Peyer's patch (tissue), 4 donors: ENCODE data around the gene DNAH2. TPM values are rescaled to one million over a fixed set of nuclear protein-coding genes. Genes with fewer than 3 reads are reported as not detected.

ENCODE experiments used
- DNase-seq, 3 donors: peaks; one replicate each; pipeline ENCODE4 v3.0.0-alpha.2; 2017 to 2019
- H3K27ac ChIP-seq, 4 donors: fragments of 200-600 bp; sonication (generic); one replicate each; pipeline ENCODE4 v1.5.1; 2016 to 2019
- H3K27me3 ChIP-seq, 2 donors: fragments of 200-600 bp; sonication (generic); one replicate each; pipeline ENCODE4 v1.5.1; 2019
- H3K36me3 ChIP-seq, 3 donors: fragments of 200-600 bp; sonication (generic); one replicate each; pipeline ENCODE4 v1.5.1; 2016 to 2019
- H3K4me1 ChIP-seq, 4 donors: fragments of 200-600 bp; sonication (generic); one replicate each; pipeline ENCODE4 v1.5.1; 2016 to 2019
- H3K4me3 ChIP-seq, 4 donors: fragments of 200-600 bp; sonication (generic); 1 replicate in 3 of 4; 2 replicates in 1 of 4; pipeline ENCODE4 v1.5.1; 2016 to 2019; ENCODE audit warnings: mild to moderate bottlenecking in 1 of 4
- H3K9me3 ChIP-seq, 4 donors: fragments of 200-600 bp; sonication (generic); one replicate each; pipeline ENCODE4 v1.5.1; 2016 to 2019; ENCODE audit warnings: mild to moderate bottlenecking in 1 of 4
- CTCF ChIP-seq, 6 experiments: fragments of 450-650 bp in 4 of 6; fragments of 200-600 bp in 2 of 6; sonication (generic) in 1 of 6; IDR thresholded peaks; one replicate each; pipeline ENCODE4 v1.5.1; 2017 to 2019; ENCODE audit warnings: antibody characterized with exemption in 6 of 6, mild to moderate bottlenecking in 3 of 6, moderate library complexity in 1 of 6
- POLR2A ChIP-seq, 2 donors: fragments of 450-650 bp; IDR thresholded peaks; one replicate each; pipeline ENCODE4 v1.5.1; 2017; ENCODE audit warnings: antibody characterized with exemption in 2 of 2, mild to moderate bottlenecking in 2 of 2, moderate library complexity in 2 of 2
- total RNA-seq, 4 donors: library from RNA; depleted of rRNA; stranded (reverse); fragments of >200 nt; gene quantifications; one replicate each; pipeline ENCODE4 v1.1.0, GENCODE V29; 2016

Gene DNAH2
- total RNA-seq, 4 donors from 2014 or later: 0.18 to 0.83 TPM; not detected in 2

GRCh38 chr17:7851438-7852261 lies 134.1 kb downstream of the DNAH2 start:
- Histone ChIP-seq H3K9me3 (no peaks in the 10 kb centered on the region), H3K27ac (peak overlapping the region in 3 of 4 donors; percentile 14 to 72 (median 52)), H3K36me3 (peaks cover 0 to 84% (median 0%) of the 10 kb centered on the region in 3 donors), H3K4me1 (peaks cover 10 to 40% (median 17%) of the 10 kb centered on the region in 4 donors), H3K27me3 (no peaks in the 10 kb centered on the region), H3K4me3 (peak overlapping the region; percentile 14 to 38 (median 24))
- TF ChIP-seq POLR2A (IDR thresholded peaks at IDR 0.05): peak in 1 of 2 donors; percentile 37
- peak; percentile 98 to 100 (median 100) for TF ChIP-seq CTCF (IDR thresholded peaks at IDR 0.05)
- peak; percentile 92 to 98 (median 96) for DNase-seq

DNA sequence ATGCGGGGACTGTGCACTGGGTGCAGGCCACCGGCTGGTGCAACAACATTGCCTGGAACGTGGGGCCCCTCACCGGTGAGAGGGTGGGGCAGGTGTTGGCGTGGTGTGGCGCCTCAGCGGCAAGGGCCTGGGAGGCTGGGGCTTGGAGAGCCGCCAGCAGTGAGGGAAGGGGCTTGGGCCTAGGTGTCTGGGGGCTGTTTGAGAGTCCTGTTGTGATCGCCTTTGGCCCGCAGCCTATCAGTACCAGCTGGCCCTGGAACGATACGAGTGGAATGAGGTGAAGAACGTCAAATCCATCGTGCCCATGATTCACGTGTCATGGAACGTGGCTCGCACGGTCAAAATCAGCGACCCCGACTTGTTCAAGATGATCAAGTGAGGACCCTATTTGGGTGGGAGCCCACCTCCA lies 134.7 kb downstream of the DNAH2 start:
- Histone ChIP-seq H3K27me3 (no peaks in the 10 kb centered on the region), H3K27ac (peak overlapping the region in 3 of 4 donors; percentile 14 to 72 (median 52)), H3K36me3 (peaks cover 0 to 77% (median 0%) of the 10 kb centered on the region in 3 donors), H3K4me3 (no peak overlapping the region), H3K9me3 (no peaks in the 10 kb centered on the region), H3K4me1 (peaks cover 10 to 40% (median 17%) of the 10 kb centered on the region in 4 donors)
- DNase-seq: no peak
- TF ChIP-seq CTCF (IDR thresholded peaks at IDR 0.05) (no peak), POLR2A (IDR thresholded peaks at IDR 0.05) (no peak)

- no peak for TF ChIP-seq POLR2A (IDR thresholded peaks at IDR 0.05)
- TF ChIP-seq CTCF (IDR thresholded peaks at IDR 0.05): no peak
- Histone ChIP-seq H3K36me3 (peaks cover 0 to 69% (median 0%) of the 10 kb centered on the region in 3 donors), H3K9me3 (no peaks in the 10 kb centered on the region), H3K27ac (no peak overlapping the region), H3K4me1 (peaks cover 10 to 42% (median 17%) of the 10 kb centered on the region in 4 donors), H3K4me3 (no peak overlapping the region), H3K27me3 (no peaks in the 10 kb centered on the region)
- peak in 1 of 3 donors; percentile 52 for DNase-seq
These were observed 135.6 kb downstream of the DNAH2 start for GRCh38 chr17:7852919-7853690.

- DNase-seq: no peak
- Histone ChIP-seq H3K4me1 (peaks cover 10 to 47% (median 20%) of the 10 kb centered on the region in 4 donors), H3K36me3 (peaks cover 0 to 63% (median 0%) of the 10 kb centered on the region in 3 donors)
These were observed 136.1 kb downstream of the DNAH2 start for GRCh38 chr17:7853691-7854038.

More at GRCh38 chr17:7853691-7854038, 136.1 kb downstream of the DNAH2 start:
- Histone ChIP-seq H3K27me3 (no peaks in the 10 kb centered on the region), H3K27ac (no peak overlapping the region), H3K9me3 (no peaks in the 10 kb centered on the region), H3K4me3 (no peak overlapping the region)
- TF ChIP-seq POLR2A (IDR thresholded peaks at IDR 0.05) (no peak), CTCF (IDR thresholded peaks at IDR 0.05) (no peak)
